ENCODE results near the gene SPATA24.
"Not testable (repeated sequence)": the region's sequence is repeated elsewhere in the genome, so short reads cannot be mapped to it uniquely, and the experiment has no call there.

The SPATA24 gene

GRCh38 chr5:139361835-139362429 lies 42.0 kb downstream of the SPATA24 start:
- H3K4me3 ChIP-seq (ENCODE audit: insufficient read depth, low read length, poor library complexity, severe bottlenecking) = no peak overlapping the region
- TF ChIP-seq EZH2phosphoT487 (conservative IDR thresholded peaks at IDR 0.05; ENCODE audit: low read length) = no peak
- TF ChIP-seq, protein P1, sequence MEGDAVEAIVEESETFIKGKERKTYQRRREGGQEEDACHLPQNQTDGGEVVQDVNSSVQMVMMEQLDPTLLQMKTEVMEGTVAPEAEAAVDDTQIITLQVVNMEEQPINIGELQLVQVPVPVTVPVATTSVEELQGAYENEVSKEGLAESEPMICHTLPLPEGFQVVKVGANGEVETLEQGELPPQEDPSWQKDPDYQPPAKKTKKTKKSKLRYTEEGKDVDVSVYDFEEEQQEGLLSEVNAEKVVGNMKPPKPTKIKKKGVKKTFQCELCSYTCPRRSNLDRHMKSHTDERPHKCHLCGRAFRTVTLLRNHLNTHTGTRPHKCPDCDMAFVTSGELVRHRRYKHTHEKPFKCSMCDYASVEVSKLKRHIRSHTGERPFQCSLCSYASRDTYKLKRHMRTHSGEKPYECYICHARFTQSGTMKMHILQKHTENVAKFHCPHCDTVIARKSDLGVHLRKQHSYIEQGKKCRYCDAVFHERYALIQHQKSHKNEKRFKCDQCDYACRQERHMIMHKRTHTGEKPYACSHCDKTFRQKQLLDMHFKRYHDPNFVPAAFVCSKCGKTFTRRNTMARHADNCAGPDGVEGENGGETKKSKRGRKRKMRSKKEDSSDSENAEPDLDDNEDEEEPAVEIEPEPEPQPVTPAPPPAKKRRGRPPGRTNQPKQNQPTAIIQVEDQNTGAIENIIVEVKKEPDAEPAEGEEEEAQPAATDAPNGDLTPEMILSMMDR (IDR thresholded peaks at IDR 0.05; ENCODE audit: insufficient read depth, low read length, poor library complexity, severe bottlenecking) = no peak
- H3K27me3 ChIP-seq (ENCODE audit: low read length) = no peaks in the 10 kb centered on the region
- H3K27ac ChIP-seq (ENCODE audit: low read depth, low read length) = no peak overlapping the region
- H2AFZ ChIP-seq (ENCODE audit: low read depth, low read length, severe bottlenecking) = no peak overlapping the region
- 0 out of 2 replicates have a peak, but pooled peaks cover 11% of the 10 kb centered on the region for H3F3A ChIP-seq (ENCODE audit: insufficient read depth)
- H3K9me2 ChIP-seq (replicated peaks; ENCODE audit: insufficient read depth, low read length) = no peaks in the 10 kb centered on the region
- H4K20me1 ChIP-seq (ENCODE audit: low read depth, low read length) = no peaks in the 10 kb centered on the region
- no peak overlapping the region for H3K9ac ChIP-seq (ENCODE audit: low read length)
- H3K79me2 ChIP-seq (ENCODE audit: insufficient read depth, low read length) = peaks cover 49% of the 10 kb centered on the region
- no peaks in the 10 kb centered on the region for H3K9me3 ChIP-seq (ENCODE audit: insufficient read depth, low read length)
- no peak overlapping the region for H3K4me2 ChIP-seq (ENCODE audit: low read depth, low read length, poor library complexity, severe bottlenecking)
- peaks cover 9% of the 10 kb centered on the region; the same call in 1 of the 2 replicates for H3K36me3 ChIP-seq (ENCODE audit: low read length)

DNA sequence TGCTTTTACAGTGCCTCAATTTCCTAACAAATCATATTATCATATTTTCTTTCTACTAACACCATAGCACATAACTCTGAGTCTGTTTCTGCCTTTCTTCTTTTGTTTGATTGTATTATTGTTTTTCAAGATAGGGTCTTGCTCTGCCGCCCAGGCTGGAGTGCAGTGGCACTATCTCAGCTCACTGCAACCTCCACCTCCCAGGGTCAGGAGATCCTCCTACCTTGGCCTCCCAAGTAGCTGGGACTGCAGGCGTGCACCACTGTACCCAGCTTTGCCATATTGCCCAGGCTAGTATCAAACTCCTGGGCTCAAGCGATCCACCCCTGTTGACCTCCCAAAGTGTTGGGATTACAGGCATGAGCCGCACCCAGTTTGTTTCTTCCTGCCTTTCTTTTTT lies 43.5 kb downstream of the SPATA24 start:
- peaks cover 9% of the 10 kb centered on the region; the same call in 1 of the 2 replicates for H3K36me3 ChIP-seq (ENCODE audit: low read length)
- H4K20me1 ChIP-seq (ENCODE audit: low read depth, low read length) = no peaks in the 10 kb centered on the region
- TF ChIP-seq, protein P1 (IDR thresholded peaks at IDR 0.05; ENCODE audit: insufficient read depth, low read length, poor library complexity, severe bottlenecking) = no peak
- TF ChIP-seq EZH2phosphoT487 (conservative IDR thresholded peaks at IDR 0.05; ENCODE audit: low read length) = no peak

GRCh38 chr5:139358064-139358463 lies 45.8 kb downstream of the SPATA24 start:
- Histone ChIP-seq H2AFZ (ENCODE audit: low read depth, low read length, severe bottlenecking) (no peak overlapping the region), H3K36me3 (ENCODE audit: low read length) (no peaks in the 10 kb centered on the region), H3K4me3 (ENCODE audit: insufficient read depth, low read length, poor library complexity, severe bottlenecking) (no peak overlapping the region), H3K4me2 (ENCODE audit: low read depth, low read length, poor library complexity, severe bottlenecking) (no peak overlapping the region), H3F3A (ENCODE audit: insufficient read depth) (no peaks in the 10 kb centered on the region), H3K9ac (ENCODE audit: low read length) (no peak overlapping the region), H3K9me2 (replicated peaks; ENCODE audit: insufficient read depth, low read length) (no peaks in the 10 kb centered on the region), H3K27me3 (ENCODE audit: low read length) (no peaks in the 10 kb centered on the region), H3K9me3 (ENCODE audit: insufficient read depth, low read length) (no peaks in the 10 kb centered on the region), H4K20me1 (ENCODE audit: low read depth, low read length) (0 out of 2 replicates have a peak, but pooled peaks cover 4% of the 10 kb centered on the region), H3K79me2 (ENCODE audit: insufficient read depth, low read length) (peaks cover 87% of the 10 kb centered on the region), H3K27ac (ENCODE audit: low read depth, low read length) (no peak overlapping the region)
- TF ChIP-seq, protein P1 (IDR thresholded peaks at IDR 0.05; ENCODE audit: insufficient read depth, low read length, poor library complexity, severe bottlenecking) = no peak
- TF ChIP-seq EZH2phosphoT487 (conservative IDR thresholded peaks at IDR 0.05; ENCODE audit: low read length) = no peak

More for the DNA sequence above, 43.5 kb downstream of the SPATA24 start:
- Histone ChIP-seq H3K27me3 (ENCODE audit: low read length) (no peaks in the 10 kb centered on the region), H3K9me2 (replicated peaks; ENCODE audit: insufficient read depth, low read length) (no peaks in the 10 kb centered on the region), H3K4me2 (ENCODE audit: low read depth, low read length, poor library complexity, severe bottlenecking) (no peak overlapping the region), H3K27ac (ENCODE audit: low read depth, low read length) (no peak overlapping the region), H3K79me2 (ENCODE audit: insufficient read depth, low read length) (peaks cover 64% of the 10 kb centered on the region), H3K9me3 (ENCODE audit: insufficient read depth, low read length) (no peaks in the 10 kb centered on the region), H3K4me3 (ENCODE audit: insufficient read depth, low read length, poor library complexity, severe bottlenecking) (no peak overlapping the region), H3K9ac (ENCODE audit: low read length) (no peak overlapping the region), H2AFZ (ENCODE audit: low read depth, low read length, severe bottlenecking) (no peak overlapping the region), H3F3A (ENCODE audit: insufficient read depth) (0 out of 2 replicates have a peak, but pooled peaks cover 7% of the 10 kb centered on the region)

DNA sequence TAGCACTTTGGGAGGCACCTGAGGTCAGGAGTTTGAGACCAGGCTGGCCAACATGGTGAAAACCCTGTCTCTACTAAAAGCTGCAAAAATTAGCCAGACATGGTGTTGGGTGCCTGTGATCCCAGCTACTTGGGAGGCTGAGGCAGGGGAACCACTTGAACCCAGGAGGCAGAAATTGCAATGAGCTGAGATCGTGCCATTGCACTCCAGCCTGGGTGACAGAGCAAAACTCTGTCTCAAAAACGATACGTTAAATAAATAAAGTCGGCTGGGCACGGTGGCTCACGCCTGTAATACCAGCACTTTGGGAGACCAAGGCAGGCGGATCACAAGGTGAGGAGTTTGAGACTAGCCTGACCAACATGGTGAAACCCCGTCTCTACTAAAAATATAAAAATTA lies 48.0 kb downstream of the SPATA24 start:
- H4K20me1 ChIP-seq (ENCODE audit: low read depth, low read length) = not testable (repeated sequence)
- H3K79me2 ChIP-seq (ENCODE audit: insufficient read depth, low read length) = peaks cover 97% of the 10 kb centered on the region

More for the DNA sequence above, 48.0 kb downstream of the SPATA24 start:
- H3K27ac ChIP-seq (ENCODE audit: low read depth, low read length); H3K27me3 ChIP-seq (ENCODE audit: low read length); H3K9ac ChIP-seq (ENCODE audit: low read length); H3K9me3 ChIP-seq (ENCODE audit: insufficient read depth, low read length); H3K4me3 ChIP-seq (ENCODE audit: insufficient read depth, low read length, poor library complexity, severe bottlenecking); H3K4me2 ChIP-seq (ENCODE audit: low read depth, low read length, poor library complexity, severe bottlenecking); H3K9me2 ChIP-seq (replicated peaks; ENCODE audit: insufficient read depth, low read length); H2AFZ ChIP-seq (ENCODE audit: low read depth, low read length, severe bottlenecking); H3K36me3 ChIP-seq (ENCODE audit: low read length); H3F3A ChIP-seq (ENCODE audit: insufficient read depth): not testable (repeated sequence)
